NCI-H1092 (cell line): ENCODE data around the gene PCDH9.

Source experiments
- DNase-seq: peaks from one replicate; lab custom pipeline; 2025; lab: John Stamatoyannopoulos, UW

Gene PCDH9

DNA sequence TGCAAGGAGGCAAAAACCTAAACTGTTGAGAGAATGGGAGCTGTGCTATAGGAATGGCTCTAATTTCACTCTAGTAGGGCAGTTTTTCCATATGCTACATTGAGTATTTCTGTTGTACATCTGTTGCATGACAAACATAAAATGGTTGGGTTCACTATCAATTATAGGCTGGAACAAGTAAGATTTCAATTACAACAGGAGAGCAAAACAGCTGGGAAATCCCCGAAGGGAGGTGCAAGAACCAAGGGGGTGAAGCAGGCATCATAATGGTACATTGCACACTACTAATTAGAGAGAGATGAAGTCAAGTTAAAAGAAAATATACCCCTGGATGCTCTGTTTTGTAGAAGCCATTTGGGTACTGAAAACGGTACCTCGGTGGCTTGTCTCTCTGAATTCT lies 389.5 kb downstream of the PCDH9 start:
- DNase-seq = no peak

DNA sequence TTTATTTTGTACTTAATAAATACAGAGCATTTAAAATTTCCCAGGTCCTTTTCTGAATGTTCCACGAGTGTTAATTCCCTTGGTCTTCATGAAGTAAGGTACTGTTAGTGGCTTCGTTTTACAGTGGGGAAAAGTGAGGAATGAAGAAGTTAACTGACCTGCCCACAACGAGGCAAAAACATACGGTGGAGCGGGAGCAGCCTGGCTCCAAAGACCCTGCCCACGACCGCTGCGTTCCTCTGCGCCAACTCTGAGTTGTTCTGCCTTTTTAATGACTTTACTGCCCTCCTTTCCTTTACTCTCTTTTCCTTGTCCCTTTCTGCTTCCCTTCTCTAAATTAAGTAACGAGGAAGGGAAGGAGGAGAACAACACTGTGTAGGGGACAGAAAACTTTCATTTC lies 392.9 kb downstream of the PCDH9 start:
- DNase-seq = no peak

DNA sequence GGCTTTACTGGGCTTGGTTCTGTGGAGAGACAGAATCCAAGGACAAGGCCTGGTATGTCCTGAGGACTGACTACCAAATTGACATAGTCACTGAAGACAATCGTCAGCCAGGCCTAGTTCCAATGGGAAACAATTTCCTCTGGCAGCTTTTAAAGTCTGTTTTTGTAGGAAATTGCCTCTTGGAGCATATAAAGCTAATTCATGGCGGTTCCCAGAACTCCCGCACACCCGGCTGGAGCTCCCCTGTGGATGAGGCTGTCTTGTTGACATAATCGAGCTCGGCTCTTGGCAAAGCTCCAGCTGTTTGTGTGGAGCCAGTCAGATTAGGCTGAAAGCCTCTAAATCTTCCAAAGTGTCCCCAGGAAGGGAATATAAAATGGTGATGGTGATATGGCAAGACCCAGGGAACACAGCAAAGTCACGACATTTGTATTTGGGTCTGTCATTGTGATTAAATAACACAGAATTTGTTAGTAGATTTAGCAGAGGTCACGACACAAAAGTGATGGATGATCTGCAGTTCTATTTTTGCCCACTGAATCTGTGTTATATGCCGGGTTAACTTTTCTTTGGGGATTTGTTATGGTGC lies 395.0 kb downstream of the PCDH9 start:
- DNase-seq = peak; percentile 90

GRCh38 chr13:66830940-66831716 lies 399.0 kb downstream of the PCDH9 start:
- DNase-seq = no peak

DNA sequence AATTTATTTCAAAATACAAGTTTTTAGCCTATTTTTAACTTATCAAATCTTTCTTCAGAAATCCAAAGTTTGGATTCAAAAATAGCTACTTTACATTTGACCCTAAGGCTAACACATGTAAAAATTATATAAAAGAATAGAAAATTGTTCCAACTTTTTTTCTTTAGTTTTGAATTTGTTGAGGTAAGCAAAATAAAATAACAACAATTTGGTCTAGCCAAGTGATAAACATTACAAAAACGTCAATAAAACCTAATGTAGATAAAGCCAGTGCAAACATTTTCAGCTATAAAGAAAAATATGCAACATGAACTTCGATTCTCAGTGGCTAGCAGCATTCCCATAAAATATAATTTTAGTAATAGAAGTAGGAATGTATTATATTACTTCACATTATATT lies 400.3 kb downstream of the PCDH9 start:
- DNase-seq = no peak

- no peak for DNase-seq
Observed at GRCh38 chr13:66826398-66826797, 403.7 kb downstream of the PCDH9 start.

DNA sequence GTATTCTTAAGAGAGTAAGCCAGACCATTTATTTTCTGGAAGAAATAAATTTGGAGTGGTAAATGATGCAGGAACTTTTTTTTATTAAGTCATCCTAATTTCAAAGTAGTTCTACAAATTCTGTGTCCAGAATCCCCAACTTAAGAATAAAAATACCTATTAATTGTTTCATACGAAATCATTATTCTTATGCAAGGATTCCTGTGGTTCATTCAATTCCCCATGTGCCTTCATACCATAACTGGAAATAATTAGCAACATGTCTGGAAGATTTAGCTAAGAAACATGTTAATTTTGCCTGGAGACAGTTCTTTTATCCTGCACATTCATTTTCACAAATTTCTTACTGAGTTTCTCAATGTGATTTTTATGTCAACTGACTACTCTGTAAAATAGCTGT lies 408.6 kb downstream of the PCDH9 start:
- no peak for DNase-seq

DNA sequence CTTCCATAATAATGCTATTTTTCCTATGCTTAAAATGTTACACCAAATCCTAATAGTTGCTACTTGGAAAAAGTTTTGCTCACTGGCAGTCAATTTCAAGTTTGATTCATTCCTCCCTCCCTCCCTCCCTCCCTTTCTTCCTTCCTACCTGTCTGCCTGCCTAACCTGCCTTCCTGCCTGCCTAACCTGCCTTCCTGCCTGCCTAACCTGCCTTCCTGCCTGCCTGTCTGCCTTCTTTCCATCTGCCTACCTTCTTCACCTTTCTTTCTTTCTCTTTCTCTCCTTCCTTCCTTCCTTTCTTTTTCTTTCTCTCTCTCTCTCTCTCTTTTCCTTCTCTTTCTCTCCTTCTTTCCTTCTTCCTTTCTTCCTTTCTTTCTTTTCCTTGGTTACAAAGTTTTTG lies 418.7 kb downstream of the PCDH9 start:
- DNase-seq = no peak

- peak; percentile 45 for DNase-seq
Observed at GRCh38 chr13:66809485-66809884, 420.7 kb downstream of the PCDH9 start.

- no peak for DNase-seq
Observed at GRCh38 chr13:66807251-66807650, 422.9 kb downstream of the PCDH9 start.

GRCh38 chr13:66805657-66806056 lies 424.5 kb downstream of the PCDH9 start:
- no peak for DNase-seq

GRCh38 chr13:66803808-66804456 lies 426.2 kb downstream of the PCDH9 start:
- peak; percentile 44 for DNase-seq

GRCh38 chr13:66803013-66803807 lies 426.9 kb downstream of the PCDH9 start:
- DNase-seq = no peak

- no peak for DNase-seq
Observed at GRCh38 chr13:66795636-66796035, 434.5 kb downstream of the PCDH9 start.

- DNase-seq = no peak
Observed at GRCh38 chr13:66794340-66795031, 435.6 kb downstream of the PCDH9 start.

- no peak for DNase-seq
Observed at GRCh38 chr13:66790861-66791260, 439.3 kb downstream of the PCDH9 start.

- no peak for DNase-seq
Observed at GRCh38 chr13:66781241-66781640, 448.9 kb downstream of the PCDH9 start.

DNA sequence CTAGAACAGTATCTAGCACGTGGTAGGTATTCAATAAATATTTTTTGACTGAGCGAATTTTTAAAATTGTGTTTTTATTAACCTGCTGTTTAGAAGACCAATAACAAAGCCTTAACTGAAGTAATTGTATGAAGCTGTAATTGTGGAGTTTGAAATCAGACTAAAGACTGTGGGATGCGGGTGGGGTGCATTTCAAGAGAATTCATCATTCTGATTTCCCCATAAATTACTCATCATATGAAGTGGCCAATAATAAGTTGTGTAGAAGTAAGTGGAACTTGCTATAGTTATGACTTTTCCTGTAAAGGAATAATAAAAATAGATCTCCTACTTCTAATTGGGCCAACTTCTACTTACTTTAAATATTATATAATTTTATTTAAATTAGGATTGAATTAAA lies 449.3 kb downstream of the PCDH9 start:
- DNase-seq = no peak

DNA sequence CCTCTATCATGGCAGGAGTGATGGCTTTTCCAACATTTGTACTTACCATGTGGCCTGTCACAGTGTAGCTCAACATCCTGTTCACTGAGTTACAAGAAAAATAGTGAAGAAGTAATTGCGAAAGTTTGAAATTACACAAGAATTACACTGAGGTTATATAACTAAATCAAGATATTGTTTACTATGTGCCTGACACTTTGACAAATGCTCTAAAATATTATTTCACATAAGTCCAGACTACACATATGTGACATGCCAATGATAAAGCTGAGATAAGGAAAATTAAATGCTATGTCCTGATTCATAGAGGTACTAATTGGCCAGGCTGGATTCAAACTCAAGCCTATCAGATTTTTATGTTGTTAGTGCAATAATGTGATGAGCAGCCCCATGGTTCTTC lies 451.7 kb downstream of the PCDH9 start:
- DNase-seq = no peak

DNA sequence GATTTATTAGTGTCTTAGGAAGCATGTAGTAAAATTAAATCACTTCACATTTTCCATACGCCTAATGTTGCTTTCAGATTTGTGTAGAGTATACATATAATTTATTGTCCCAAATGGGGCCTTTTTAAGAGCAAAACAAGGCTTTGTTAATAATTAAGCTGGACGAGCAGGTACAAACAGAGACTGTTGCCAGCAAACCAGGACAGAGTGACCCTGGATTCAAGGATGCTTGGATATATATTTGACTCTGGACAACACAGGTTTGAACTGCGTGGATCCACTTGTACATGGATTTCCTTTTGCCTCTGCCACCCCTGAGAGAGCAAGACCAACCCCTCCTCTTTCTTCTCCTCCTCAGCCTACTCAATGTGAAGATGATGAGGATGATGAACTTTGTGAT lies 454.9 kb downstream of the PCDH9 start:
- no peak for DNase-seq

DNA sequence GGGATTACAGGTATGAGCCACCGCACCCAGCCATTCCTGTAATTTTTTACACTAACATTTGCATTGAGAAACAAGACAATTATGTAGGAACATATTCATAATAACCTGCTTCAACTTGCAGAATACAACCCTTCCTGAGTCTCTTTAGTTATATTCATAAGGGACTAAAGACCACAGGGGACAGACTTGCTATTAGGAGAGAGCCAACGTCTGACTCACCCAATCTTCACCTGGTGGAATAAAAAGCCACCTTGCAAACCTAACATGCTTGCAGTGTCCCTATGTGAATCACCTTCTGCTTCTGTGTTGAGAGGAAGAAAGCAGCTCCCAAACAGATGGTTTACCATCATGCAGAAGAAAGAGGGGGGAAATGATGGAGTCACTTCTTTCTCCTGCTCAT lies 456.1 kb downstream of the PCDH9 start:
- DNase-seq = no peak

- no peak for DNase-seq
Observed at GRCh38 chr13:66765559-66765958, 464.6 kb downstream of the PCDH9 start.
